ENCODE results near the gene IL22RA1.

The IL22RA1 gene

DNA sequence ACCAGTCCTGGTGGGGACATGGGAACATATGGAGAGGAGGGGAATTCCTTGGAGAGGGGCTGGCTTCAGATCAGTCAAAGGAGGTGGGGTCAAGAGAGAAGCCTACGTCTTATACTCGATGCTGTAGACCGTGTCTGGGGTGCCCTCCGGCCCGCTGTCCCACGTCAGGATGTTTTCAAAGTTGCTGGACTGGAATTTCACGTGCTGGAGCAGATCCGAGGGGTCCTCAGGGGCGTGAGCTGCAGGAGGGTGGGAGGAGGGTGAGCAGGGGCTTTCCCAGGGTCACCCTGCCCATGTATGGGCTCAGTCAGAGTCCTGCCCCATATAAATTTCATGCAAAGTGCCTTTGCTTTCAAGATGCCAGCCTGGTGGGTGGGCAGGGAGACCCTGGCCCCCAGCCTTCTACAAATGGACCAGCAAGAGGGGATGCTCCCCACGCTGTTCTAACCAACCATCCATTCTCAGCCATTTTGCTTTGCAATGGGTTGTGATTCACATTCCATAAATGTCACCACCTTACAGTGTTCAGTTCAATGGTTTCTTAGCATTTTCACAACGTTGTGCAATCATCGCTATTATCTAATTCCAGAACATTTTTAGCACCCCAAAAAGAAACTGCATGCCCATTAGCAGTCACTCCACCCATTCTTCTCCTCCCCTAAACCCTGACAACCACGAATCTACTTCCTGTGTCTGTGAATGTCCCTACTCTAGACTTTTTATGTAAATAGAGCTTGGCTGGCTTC lies 4.3 kb downstream of the IL22RA1 start:
- no peak for DNase-seq (ENCODE audit: low read depth, low spot score)

GRCh38 chr1:24136956-24137539 lies 5.9 kb downstream of the IL22RA1 start:
- DNase-seq (ENCODE audit: low read depth, low spot score): no peak

DNA sequence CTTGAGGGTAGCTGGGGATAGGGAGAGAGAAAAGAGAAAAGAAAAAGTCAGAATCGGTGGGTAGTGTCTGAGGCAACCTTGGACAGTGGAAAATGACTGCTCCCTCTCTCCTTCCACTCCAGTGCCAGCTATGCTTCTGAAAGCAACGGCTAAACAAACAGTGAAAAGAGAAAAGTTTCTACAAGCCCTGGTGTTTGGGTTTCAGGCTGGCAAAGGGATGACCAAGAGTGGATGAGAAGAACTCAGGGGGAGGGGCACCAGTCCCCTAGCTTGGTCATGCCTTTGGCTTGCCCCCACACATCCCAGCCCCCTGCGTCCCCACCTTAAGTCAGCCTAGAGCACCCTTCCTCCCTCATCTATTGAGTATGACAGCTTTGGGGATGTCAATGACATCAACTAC lies 8.6 kb downstream of the IL22RA1 start:
- no peak for DNase-seq (ENCODE audit: low read depth, low spot score)

DNA sequence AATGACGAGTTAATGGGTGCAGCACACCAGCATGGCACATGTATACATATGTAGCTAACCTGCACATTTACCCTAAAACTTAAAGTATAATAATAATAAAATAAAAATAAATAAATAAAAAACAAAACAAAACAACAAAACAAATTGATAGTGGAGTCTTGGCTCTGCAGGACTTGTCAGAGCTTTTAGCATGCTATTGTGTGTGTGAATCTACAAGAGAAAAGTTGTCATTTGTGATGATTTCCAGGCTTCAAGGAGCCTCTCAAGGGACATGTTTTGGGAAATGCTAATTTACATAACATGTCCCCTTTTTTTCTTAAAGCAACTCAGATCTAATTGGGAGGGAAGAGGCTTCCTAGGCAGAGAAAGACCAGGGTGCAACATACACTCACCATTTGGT lies 9.1 kb downstream of the IL22RA1 start:
- no peak for DNase-seq (ENCODE audit: low read depth, low spot score)

- no peak for DNase-seq (ENCODE audit: low read depth, low spot score)
Measured at GRCh38 chr1:24130385-24130784, 12.6 kb downstream of the IL22RA1 start.

- no peak for DNase-seq (ENCODE audit: low read depth, low spot score)
Measured at GRCh38 chr1:24127801-24128363, 15.1 kb downstream of the IL22RA1 start.

- DNase-seq (ENCODE audit: low read depth, low spot score): no peak
Measured at GRCh38 chr1:24127134-24127800, 15.7 kb downstream of the IL22RA1 start.

GRCh38 chr1:24126672-24127023 lies 16.3 kb downstream of the IL22RA1 start:
- no peak for DNase-seq (ENCODE audit: low read depth, low spot score)

DNA sequence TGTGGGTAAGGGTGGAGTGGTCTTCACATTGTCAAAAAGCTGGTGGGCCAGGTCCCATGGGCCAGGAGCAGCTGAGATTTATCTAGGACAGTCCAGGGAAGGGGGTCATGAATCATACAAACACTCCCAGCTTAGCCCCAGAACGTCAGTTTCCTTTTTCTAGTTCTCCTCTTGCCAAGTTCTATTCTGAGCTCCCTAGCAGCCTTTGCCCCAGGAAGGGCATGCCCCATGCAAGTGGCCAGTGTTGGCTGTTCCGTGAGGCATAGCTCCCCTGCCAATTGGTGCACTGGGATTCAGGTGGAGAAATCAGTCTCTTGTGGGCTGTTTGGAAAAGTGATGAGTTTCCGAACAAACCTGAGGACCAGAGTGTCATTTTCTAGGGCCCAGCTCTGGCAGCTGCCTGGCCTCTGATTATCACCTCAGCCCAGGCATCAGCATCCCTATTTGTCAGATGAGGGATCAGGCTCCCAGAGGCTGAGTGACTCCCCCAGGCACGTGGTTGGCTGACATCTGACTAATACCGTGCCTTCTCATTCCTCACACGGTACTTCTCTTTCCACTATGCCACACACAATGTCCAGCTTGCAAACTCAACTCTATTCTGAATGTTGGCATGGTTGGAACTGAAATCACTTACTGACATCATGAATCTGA lies 16.8 kb downstream of the IL22RA1 start:
- DNase-seq (ENCODE audit: low read depth, low spot score): no peak

- DNase-seq (ENCODE audit: low read depth, low spot score): no peak
Measured at GRCh38 chr1:24125456-24125855, 17.5 kb downstream of the IL22RA1 start.

DNA sequence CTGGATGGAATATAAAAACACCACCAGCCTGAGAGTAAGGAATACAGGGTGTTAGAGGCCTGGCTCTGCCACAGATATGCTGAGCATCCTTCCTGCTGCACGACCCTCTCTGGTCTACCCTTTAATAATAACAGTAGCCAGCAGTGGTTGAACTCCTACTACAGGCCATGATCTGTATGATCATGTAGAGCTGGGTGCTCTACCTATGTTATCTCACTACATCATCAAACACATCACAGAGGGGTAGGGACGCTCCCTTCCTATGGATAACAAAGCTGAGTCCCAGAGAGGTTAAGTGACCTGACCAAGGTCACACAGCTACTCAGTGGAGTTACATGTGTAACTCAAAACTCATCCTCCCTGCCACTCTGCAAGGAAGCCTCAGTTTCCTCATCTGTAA lies 18.0 kb downstream of the IL22RA1 start:
- no peak for DNase-seq (ENCODE audit: low read depth, low spot score)

GRCh38 chr1:24123611-24124010 lies 19.3 kb downstream of the IL22RA1 start:
- no peak for DNase-seq (ENCODE audit: low read depth, low spot score)

GRCh38 chr1:24122776-24123175 lies 20.2 kb downstream of the IL22RA1 start:
- DNase-seq (ENCODE audit: low read depth, low spot score): no peak

DNA sequence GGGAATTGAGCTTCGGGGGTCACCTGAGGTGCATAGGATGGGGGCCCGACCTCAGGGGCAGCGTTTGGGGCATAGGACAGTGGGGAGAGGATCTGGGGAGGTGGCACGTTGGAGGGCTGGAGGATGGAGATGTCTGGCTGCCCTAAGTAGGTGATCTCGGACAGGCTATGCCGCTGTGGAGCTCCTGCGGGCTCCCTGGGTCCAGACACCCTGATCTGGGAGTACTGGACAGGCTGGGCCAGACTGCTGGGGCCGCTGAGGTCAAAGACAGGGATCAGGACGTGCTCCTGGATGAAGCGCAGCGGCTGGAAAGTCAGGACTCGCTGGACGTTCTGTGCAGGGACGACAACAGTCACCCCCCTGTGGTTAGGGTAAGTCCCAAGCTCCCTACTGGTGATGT lies 21.5 kb downstream of the IL22RA1 start:
- DNase-seq (ENCODE audit: low read depth, low spot score): no peak

DNA sequence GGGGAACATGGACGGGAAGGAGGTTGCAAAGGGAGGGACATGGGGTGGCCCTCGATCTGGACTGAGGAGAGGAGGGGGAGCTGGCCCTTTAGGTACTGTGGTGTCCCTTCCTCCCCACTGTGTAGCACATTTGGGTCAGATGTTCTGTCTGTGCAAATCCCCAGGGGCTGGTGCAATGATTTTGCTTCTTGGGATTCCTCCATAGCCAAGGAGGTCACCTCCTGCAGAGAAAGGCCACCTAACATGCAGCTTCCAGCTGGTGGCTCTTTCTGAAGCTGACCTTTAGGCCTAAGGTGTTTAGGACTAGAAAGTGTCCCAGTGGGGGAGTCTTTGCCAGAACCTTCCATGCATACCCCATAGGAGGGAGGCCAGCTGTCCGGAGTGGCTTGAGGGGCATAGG lies 22.0 kb downstream of the IL22RA1 start:
- no peak for DNase-seq (ENCODE audit: low read depth, low spot score)

GRCh38 chr1:24119859-24120756 lies 22.8 kb downstream of the IL22RA1 start:
- DNase-seq (ENCODE audit: low read depth, low spot score): peak; percentile 42

GRCh38 chr1:24119489-24119858 lies 23.5 kb downstream of the IL22RA1 start:
- DNase-seq (ENCODE audit: low read depth, low spot score): no peak

DNA sequence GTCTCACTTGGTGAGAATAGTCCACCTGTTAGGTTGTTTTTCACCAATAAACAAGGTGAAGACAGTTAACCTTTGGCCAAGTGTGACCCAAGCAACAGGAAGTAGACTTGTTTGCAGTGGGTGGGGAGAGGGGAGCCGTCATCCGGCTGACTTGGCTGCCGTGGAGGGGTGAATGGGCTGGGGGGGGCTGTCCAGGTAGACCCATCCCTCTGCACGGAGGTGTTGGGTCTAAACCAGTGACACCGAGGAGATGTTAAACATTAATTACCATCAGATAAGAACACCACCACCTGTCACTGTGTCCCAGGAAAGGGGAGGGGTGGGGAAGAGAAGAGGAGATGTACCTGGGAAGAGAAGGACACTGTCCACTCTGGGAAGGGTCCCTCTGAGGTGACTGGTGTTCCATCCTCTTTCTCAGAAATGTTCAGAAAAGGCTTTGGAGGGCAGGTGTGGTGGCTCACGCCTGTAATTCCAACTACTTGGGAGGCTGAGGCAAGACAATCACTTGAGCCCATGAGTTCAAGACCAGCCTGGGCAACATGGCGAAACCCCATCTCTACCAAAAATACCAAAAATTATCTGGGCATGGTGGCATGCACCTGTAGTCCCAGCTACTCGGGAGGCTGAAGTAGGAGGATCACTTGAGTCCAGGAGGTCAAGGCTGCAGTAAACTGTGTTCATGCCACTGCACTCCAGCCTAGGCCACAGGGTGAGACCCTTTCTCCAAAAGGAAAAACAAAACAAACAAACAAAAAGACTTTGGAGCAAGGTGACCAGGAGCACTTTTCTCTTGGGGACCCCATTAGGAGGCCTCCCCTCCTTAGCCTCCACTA lies 24.3 kb downstream of the IL22RA1 start:
- DNase-seq (ENCODE audit: low read depth, low spot score): no peak

GRCh38 chr1:24117722-24118409 lies 25.1 kb downstream of the IL22RA1 start:
- DNase-seq (ENCODE audit: low read depth, low spot score): peak; percentile 39

- DNase-seq (ENCODE audit: low read depth, low spot score): no peak
Measured at GRCh38 chr1:24117132-24117531, 25.8 kb downstream of the IL22RA1 start.

Measured in ELF-1 (cell line).